ENCODE results near the gene PLEKHM3.

PLEKHM3 gene

DNA sequence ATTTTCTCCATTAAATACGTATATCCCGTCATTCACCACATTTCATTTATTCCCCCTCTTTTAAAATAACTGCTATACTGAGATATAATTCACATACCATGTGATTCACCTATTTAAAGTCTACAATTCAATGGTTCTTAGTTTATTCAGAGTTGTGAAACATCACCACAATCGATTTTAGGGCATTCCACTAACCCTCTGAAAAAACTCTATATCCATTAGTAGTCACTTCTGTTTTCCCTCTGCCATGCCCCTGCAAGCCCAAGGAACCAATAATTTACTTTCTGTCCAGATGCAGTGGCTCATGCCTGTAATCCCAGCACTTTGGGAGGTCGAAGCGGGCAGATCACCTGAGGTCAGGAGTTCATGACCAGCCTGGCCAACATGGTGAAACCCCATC is 160.1 kb downstream of the PLEKHM3 start:
- no peak for DNase-seq (ENCODE audit: low read depth in 2 of 2, low spot score in 1 of 2)

DNA sequence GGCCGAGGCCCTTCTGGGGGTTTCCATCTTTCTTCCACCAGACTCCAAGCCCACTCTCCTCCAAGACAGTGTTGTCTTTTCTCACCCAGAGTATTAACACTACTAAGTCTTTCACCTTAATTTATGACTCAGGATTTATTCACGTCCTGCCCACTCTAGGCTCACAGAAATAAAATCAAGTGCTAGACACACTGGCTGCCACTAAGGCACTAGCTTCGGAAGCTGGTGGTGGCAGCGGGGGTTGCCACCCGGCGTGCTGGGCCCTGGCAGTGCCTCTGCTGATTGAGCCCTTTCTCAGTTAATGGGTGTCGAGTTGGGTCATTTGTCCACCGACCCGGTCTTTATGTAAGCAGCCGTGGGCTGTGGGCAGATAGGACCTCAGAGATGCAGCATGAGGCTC is 162.0 kb downstream of the PLEKHM3 start:
- DNase-seq (ENCODE audit: low read depth in 2 of 2, low spot score in 1 of 2) = no peak

- no peak for DNase-seq (ENCODE audit: low read depth in 2 of 2, low spot score in 1 of 2)
Observed at GRCh38 chr2:207861789-207862188, 163.5 kb downstream of the PLEKHM3 start.

GRCh38 chr2:207860685-207861084 is 164.6 kb downstream of the PLEKHM3 start:
- no peak for DNase-seq (ENCODE audit: low read depth in 2 of 2, low spot score in 1 of 2)

DNA sequence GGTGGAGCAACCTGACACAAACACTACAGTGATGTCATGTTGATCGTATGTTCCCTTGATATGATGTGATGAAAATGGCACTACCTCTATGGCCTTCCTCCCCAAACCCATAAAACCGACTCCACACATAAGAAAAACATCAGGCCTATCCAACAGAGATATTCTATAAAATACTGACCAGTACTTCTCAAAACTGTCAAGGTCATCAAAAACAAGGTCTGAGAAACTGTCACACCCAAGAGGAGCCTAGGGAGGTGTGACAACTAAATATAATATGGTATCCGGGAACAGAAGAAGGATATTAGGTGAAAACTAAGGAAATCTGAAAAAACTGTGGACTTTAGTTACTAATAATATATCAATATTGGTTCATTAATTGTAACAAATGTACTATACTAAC is 169.7 kb downstream of the PLEKHM3 start:
- no peak for DNase-seq (ENCODE audit: low read depth in 2 of 2, low spot score in 1 of 2)

GRCh38 chr2:207854484-207855440 is 170.6 kb downstream of the PLEKHM3 start:
- no peak for DNase-seq (ENCODE audit: low read depth in 2 of 2, low spot score in 1 of 2)

DNA sequence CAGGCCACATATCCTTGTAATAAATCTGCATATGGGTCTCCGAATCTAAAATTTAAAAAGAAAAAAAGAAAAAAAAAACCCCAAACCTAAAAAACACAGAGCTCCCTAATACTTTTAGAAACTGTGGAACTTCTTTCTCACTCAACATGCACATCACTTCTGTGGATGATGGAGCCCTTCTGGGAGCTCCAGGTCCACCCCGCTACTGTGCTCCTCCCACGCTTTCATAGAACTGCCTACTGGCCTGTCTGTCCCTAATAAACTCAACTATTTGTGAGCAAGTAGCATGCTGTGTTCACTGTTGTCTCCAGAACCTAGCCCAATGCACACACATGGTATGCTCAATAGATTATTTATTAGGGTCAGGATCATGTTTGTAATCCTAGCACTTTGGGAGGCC is 172.5 kb downstream of the PLEKHM3 start:
- no peak for DNase-seq (ENCODE audit: low read depth in 2 of 2, low spot score in 1 of 2)

DNA sequence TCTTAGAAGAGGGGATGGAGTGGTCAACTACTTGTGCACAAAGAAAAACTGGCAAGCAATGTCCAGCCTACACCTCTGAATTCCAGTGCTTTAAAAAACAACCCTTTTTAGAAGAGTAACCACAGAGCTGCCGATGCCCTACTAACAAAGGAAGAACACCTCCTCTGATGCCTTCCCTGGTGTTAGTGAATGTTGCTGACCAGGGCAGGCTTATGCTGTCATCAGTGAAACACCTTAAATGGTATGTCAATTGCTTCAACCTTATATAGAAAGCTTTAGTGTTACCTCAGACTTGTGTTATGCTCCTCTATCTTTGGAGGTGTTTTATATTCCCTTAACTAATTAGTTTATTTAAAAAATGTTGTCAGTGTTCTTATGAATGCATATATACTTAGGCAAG is 175.9 kb downstream of the PLEKHM3 start:
- no peak for DNase-seq (ENCODE audit: low read depth in 2 of 2, low spot score in 1 of 2)

DNA sequence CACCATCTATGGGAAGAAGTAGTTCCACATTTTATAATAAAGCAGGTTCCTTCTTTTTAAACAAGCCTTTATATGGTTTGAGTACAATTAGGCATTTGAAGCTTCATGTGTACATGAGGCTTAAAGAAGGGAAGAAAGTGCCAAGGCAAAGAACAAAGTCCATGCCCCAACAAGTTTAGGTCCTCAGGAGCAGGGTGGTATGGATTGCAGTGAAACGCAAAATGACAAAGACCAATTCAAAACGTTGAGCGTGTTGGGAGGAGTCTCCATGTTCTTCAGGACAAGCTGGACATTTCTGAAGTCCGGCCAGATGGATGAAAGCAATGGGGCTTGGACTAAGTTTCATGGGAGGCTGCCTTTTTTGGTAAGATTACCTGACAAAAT is 176.8 kb downstream of the PLEKHM3 start:
- DNase-seq (ENCODE audit: low read depth in 2 of 2, low spot score in 1 of 2) = no peak

GRCh38 chr2:207847807-207848544 is 177.4 kb downstream of the PLEKHM3 start:
- DNase-seq (ENCODE audit: low read depth in 2 of 2, low spot score in 1 of 2) = no peak

GRCh38 chr2:207847098-207847806 is 178.1 kb downstream of the PLEKHM3 start:
- DNase-seq (ENCODE audit: low read depth in 2 of 2, low spot score in 1 of 2) = no peak

- DNase-seq (ENCODE audit: low read depth in 2 of 2, low spot score in 1 of 2) = no peak
Observed at GRCh38 chr2:207845202-207845864, 180.0 kb downstream of the PLEKHM3 start.

GRCh38 chr2:207844648-207845047 is 180.7 kb downstream of the PLEKHM3 start:
- DNase-seq (ENCODE audit: low read depth in 2 of 2, low spot score in 1 of 2) = no peak

- DNase-seq (ENCODE audit: low read depth in 2 of 2, low spot score in 1 of 2) = no peak
Observed at GRCh38 chr2:207840101-207840500, 185.2 kb downstream of the PLEKHM3 start.

DNA sequence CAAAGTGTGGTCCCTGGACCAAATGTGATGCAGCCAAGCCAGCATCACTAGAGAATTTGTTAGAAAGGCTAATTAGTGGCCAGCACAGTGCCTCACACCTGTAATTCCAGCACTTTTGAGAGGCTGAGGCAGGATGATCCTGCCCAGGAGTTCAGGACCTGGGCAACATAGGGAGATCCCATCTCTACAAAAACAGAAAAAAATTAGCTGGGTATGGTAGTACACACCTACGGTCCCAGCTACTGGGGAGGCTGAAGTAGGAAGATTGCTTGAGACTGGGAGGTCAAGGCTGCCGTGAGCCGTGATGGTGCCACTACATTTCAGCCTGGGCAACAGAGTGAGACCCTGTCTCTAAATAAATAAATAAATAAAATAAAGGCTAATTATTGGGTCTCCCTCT is 185.8 kb downstream of the PLEKHM3 start:
- no peak for DNase-seq (ENCODE audit: low read depth in 2 of 2, low spot score in 1 of 2)

DNA sequence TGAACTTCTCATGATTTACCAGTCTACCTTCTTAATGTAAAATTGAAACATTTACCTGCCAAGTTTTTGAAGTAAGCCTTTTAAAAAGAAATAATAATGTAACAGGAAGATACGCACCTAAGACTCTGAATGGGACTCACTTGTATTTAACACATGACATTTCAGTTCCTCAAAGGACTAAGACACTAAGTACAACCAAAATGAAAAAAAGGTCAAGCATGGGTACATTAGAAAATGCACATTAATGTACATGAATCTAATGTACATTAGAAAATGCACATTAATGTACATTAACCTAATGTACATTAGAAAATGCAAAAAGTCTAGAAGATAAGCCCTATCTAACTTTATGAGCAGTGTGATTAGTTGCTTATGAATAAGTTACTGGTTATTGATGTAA is 186.3 kb downstream of the PLEKHM3 start:
- no peak for DNase-seq (ENCODE audit: low read depth in 2 of 2, low spot score in 1 of 2)

DNA sequence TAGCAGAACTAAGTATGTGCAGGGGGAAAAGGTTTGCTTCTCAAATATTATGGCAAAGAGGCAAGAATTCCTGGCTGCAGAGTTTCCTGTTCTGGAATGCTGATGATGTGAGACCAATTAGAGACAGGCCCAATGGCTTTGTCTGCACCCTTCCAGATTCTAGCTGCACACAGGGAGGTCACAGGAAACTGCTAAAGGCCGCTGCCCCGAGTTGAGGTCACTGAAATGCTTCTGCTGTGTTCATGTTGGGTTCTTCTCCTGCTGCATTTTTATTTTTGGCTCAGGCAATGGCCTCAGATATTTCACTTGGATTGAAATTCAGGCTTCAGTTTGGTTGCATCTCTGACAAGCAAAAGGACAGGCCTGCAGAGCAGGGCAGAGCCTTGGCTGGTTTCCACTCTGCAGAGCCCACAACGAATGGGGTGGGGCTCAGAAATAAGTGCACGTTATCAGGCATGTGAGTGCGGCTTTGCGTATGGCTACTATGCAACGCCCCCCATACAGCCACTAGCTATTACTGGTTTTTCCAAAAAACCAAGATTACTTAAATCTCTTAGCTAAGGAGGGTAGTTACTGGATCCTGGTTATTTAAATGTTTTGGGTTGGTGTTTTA is 188.7 kb downstream of the PLEKHM3 start:
- DNase-seq (ENCODE audit: low read depth in 2 of 2, low spot score in 1 of 2) = no peak

DNA sequence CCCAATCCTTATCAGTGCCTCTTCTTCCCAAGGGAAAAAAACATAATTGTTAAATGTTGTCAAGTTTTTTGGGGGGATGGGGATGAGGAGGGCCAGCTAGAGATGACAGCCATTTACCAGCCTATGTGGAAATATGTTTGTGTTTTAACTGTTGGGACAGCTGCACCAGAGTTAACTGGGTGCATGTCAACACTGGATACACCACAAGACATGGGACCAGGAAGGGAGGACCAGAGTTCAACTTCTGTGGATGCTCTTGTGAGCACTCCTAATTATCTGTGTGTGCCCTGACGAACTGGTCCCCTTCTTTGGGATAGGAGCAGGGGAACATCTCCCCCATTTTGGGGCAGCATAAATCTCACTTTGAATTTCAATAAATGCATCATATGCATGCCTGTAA is 189.5 kb downstream of the PLEKHM3 start:
- DNase-seq (ENCODE audit: low read depth in 2 of 2, low spot score in 1 of 2) = no peak

- no peak for DNase-seq (ENCODE audit: low read depth in 2 of 2, low spot score in 1 of 2)
Observed at GRCh38 chr2:207833251-207833751, 192.0 kb downstream of the PLEKHM3 start.

DNA sequence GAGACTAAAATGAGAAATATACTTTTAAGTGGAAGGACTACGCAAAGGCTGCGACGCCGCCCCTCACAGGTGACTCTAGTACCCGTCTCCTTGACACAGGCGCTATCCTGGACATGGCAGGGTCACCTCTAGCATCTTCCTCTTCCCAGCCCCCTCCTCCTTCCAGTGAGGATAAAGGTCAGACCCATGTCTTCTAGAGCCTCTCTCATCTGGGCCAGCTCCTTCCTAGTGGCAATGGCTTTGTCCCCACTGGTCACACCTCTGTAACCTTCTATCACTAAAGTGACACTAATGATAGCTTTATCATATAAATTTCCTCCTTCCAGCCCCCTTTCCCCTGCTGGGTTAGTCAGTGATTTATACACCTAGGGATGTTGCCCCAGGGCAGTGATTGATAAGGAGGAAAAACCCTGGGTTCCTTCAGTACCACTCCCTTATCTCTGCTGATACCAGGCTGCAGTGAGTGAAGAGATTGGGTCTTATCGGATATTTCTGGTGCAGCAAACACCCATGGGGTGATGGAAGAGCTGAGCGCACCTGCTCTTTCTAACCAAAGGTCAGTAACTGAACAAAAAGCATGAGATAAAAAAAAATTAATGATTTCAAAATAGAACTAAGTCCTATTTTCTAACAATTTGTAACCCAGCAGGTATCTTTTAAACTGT is 193.6 kb downstream of the PLEKHM3 start:
- no peak for DNase-seq (ENCODE audit: low read depth in 2 of 2, low spot score in 1 of 2)

All from stimulated activated CD8-positive, alpha-beta memory T cell treated with anti-CD3 and anti-CD28 coated beads, Interleukin-4, amount 100 ng/mL, for 1 hour (primary cell).